ENCODE results near the gene PLCG2.

Gene PLCG2

GRCh38 chr16:81900456-81900855 lies 121.4 kb downstream of the PLCG2 start:
- no peak for TF ChIP-seq CTCF (IDR thresholded peaks at IDR 0.05)
- Histone ChIP-seq H3K9me3 (no peaks in the 10 kb centered on the region), H3K4me3 (ENCODE audit: low read depth in 1 of 2, low read length in 1 of 2) (no peak overlapping the region), H3K4me1 (ENCODE audit: control insufficient read depth in 1 of 2, insufficient read depth in 1 of 2, low read depth in 1 of 2, low read length in 1 of 2) (no peaks in the 10 kb centered on the region), H3K27me3 (no peaks in the 10 kb centered on the region), H3K27ac (no peak overlapping the region), H3K36me3 (peaks cover 99% of the 10 kb centered on the region)

GRCh38 chr16:81901484-81901883 lies 122.4 kb downstream of the PLCG2 start:
- no peaks in the 10 kb centered on the region for H3K9me3 ChIP-seq
- no peaks in the 10 kb centered on the region for H3K27me3 ChIP-seq
- H3K4me1 ChIP-seq (ENCODE audit: control insufficient read depth in 1 of 2, insufficient read depth in 1 of 2, low read depth in 1 of 2, low read length in 1 of 2) = no peaks in the 10 kb centered on the region
- no peak overlapping the region for H3K27ac ChIP-seq
- TF ChIP-seq CTCF (IDR thresholded peaks at IDR 0.05) = no peak
- peaks cover 99% of the 10 kb centered on the region for H3K36me3 ChIP-seq
- no peak overlapping the region for H3K4me3 ChIP-seq (ENCODE audit: low read depth in 1 of 2, low read length in 1 of 2)

- no peaks in the 10 kb centered on the region for H3K4me1 ChIP-seq (ENCODE audit: control insufficient read depth in 1 of 2, insufficient read depth in 1 of 2, low read depth in 1 of 2, low read length in 1 of 2)
- H3K9me3 ChIP-seq = no peaks in the 10 kb centered on the region
- H3K27ac ChIP-seq = no peak overlapping the region
- no peak for TF ChIP-seq CTCF (IDR thresholded peaks at IDR 0.05)
- H3K36me3 ChIP-seq = peaks cover 97% of the 10 kb centered on the region
- H3K27me3 ChIP-seq = no peaks in the 10 kb centered on the region
- H3K4me3 ChIP-seq (ENCODE audit: low read depth in 1 of 2, low read length in 1 of 2) = no peak overlapping the region
Observed at GRCh38 chr16:81902025-81902424, 122.9 kb downstream of the PLCG2 start.

GRCh38 chr16:81904320-81904719 lies 125.2 kb downstream of the PLCG2 start:
- TF ChIP-seq CTCF (IDR thresholded peaks at IDR 0.05) = no peak
- Histone ChIP-seq H3K27me3 (no peaks in the 10 kb centered on the region), H3K27ac (no peak overlapping the region), H3K4me1 (ENCODE audit: control insufficient read depth in 1 of 2, insufficient read depth in 1 of 2, low read depth in 1 of 2, low read length in 1 of 2) (no peaks in the 10 kb centered on the region), H3K4me3 (ENCODE audit: low read depth in 1 of 2, low read length in 1 of 2) (no peak overlapping the region), H3K9me3 (no peaks in the 10 kb centered on the region), H3K36me3 (peaks cover 97% of the 10 kb centered on the region)

- no peak overlapping the region for H3K4me3 ChIP-seq (ENCODE audit: low read depth in 1 of 2, low read length in 1 of 2)
- H3K4me1 ChIP-seq (ENCODE audit: control insufficient read depth in 1 of 2, insufficient read depth in 1 of 2, low read depth in 1 of 2, low read length in 1 of 2) = no peaks in the 10 kb centered on the region
- no peaks in the 10 kb centered on the region for H3K9me3 ChIP-seq
- no peaks in the 10 kb centered on the region for H3K27me3 ChIP-seq
- H3K27ac ChIP-seq = no peak overlapping the region
- TF ChIP-seq CTCF (IDR thresholded peaks at IDR 0.05) = no peak
- peaks cover 97% of the 10 kb centered on the region for H3K36me3 ChIP-seq
Observed at GRCh38 chr16:81905277-81905676, 126.2 kb downstream of the PLCG2 start.

- peaks cover 94% of the 10 kb centered on the region for H3K36me3 ChIP-seq
- no peaks in the 10 kb centered on the region for H3K9me3 ChIP-seq
- H3K4me3 ChIP-seq (ENCODE audit: low read depth in 1 of 2, low read length in 1 of 2) = no peak overlapping the region
- H3K27ac ChIP-seq = no peak overlapping the region
- no peak for TF ChIP-seq CTCF (IDR thresholded peaks at IDR 0.05)
- no peaks in the 10 kb centered on the region for H3K4me1 ChIP-seq (ENCODE audit: control insufficient read depth in 1 of 2, insufficient read depth in 1 of 2, low read depth in 1 of 2, low read length in 1 of 2)
- no peaks in the 10 kb centered on the region for H3K27me3 ChIP-seq
Observed at GRCh38 chr16:81907681-81908080, 128.6 kb downstream of the PLCG2 start.

All from neutrophil (primary cell).